HepG2 (cell line): Measurements from ENCODE around the gene CARHSP1. TPM values are rescaled to one million over a fixed set of nuclear protein-coding genes. Genes with fewer than 3 reads are reported as not detected.

Experiments
- ARID2 ChIP-seq: sonication (generic); formaldehyde crosslinking; IDR thresholded peaks from 2 replicates; pipeline ENCODE4 v1.8.1; 2022; ENCODE audit warnings: mild to moderate bottlenecking, missing genetic modification reagents, borderline replicate concordance
- BORCS8-MEF2B ChIP-seq: sonication (generic); formaldehyde crosslinking; IDR thresholded peaks from 2 replicates; pipeline ENCODE4 v1.8.0; 2022; ENCODE audit warnings: mild to moderate bottlenecking, missing genetic modification reagents
- CCAR2 ChIP-seq: fragments of 200-400 bp; formaldehyde crosslinking; optimal IDR thresholded peaks from 2 replicates; pipeline ENCODE3; 2018; ENCODE audit warnings: low read depth, mild to moderate bottlenecking, low read length, moderate library complexity
- FOXO1 ChIP-seq: sonication (generic); formaldehyde crosslinking; IDR thresholded peaks from 2 replicates; pipeline ENCODE4 v1.4.0; 2020; ENCODE audit warnings: missing genetic modification reagents
- IRF2 ChIP-seq: IDR thresholded peaks from 2 replicates; pipeline ENCODE4 v1.6.1; 2018; ENCODE audit warnings: missing genetic modification reagents, missing compliant biosample characterization
- MTA1 ChIP-seq: sonication (generic); formaldehyde crosslinking; IDR thresholded peaks from 2 replicates; pipeline ENCODE4 v1.4.0; 2020; ENCODE audit warnings: missing genetic modification reagents, mild to moderate bottlenecking, borderline replicate concordance
- NFE2 ChIP-seq: sonication (generic); formaldehyde crosslinking; IDR thresholded peaks from 2 replicates; pipeline ENCODE4 v1.4.0; 2020; ENCODE audit warnings: missing genetic modification reagents
- PCBP1 ChIP-seq: fragments of 200-400 bp; formaldehyde crosslinking; IDR thresholded peaks from 2 replicates; pipeline ENCODE4 v1.6.1; 2017; ENCODE audit warnings: mild to moderate bottlenecking, low read depth, low read length, borderline replicate concordance
- RAD51 ChIP-seq: fragments of 450-650 bp; IDR thresholded peaks from 2 replicates; pipeline ENCODE4 v1.6.1; 2016; ENCODE audit warnings: borderline replicate concordance
- RARA ChIP-seq: IDR thresholded peaks from 2 replicates; pipeline ENCODE4 v1.6.1; 2016; ENCODE audit warnings: missing genetic modification reagents, missing compliant biosample characterization
- ZKSCAN8 ChIP-seq: IDR thresholded peaks from 2 replicates; pipeline ENCODE4 v1.6.1; 2016; ENCODE audit warnings: borderline replicate concordance, missing genetic modification reagents, missing compliant biosample characterization
- ZNF331 ChIP-seq: sonication (generic); formaldehyde crosslinking; IDR thresholded peaks from 2 replicates; pipeline ENCODE4 v1.4.0; 2020; ENCODE audit warnings: missing genetic modification reagents
- ZNF556 ChIP-seq: sonication (generic); formaldehyde crosslinking; IDR thresholded peaks from 2 replicates; pipeline ENCODE4 v1.4.0; 2020; ENCODE audit warnings: mild to moderate bottlenecking, missing genetic modification reagents, borderline replicate concordance
- ZSCAN12 ChIP-seq: sonication (generic); formaldehyde crosslinking; IDR thresholded peaks from 2 replicates; pipeline ENCODE4 v1.9.0; 2021; ENCODE audit warnings: mild to moderate bottlenecking, missing genetic modification reagents
- polyA plus RNA-seq, 8 experiments: library from polyadenylated mRNA; depleted of rRNA in 3 of 8; stranded (reverse) in 7 of 8; unstranded in 1 of 8; fragments of >200 nt; fragmentation: Illumina TruSeq in 4 of 8; extraction: Trizol in 4 of 8; gene quantifications; 2 replicates each; pipeline versions ENCODE4 v1.2.1 to v1.2.3, GENCODE V29; 2011 to 2016; ENCODE audit warnings: low read depth in 4 of 8, missing spikeins in 1 of 8, mixed read lengths in 1 of 8; ENCODE audit not compliant: insufficient read depth in 1 of 8
- total RNA-seq, 5 experiments: library from RNA; depleted of rRNA; stranded (reverse); fragments of >200 nt; fragmentation: Illumina TruSeq; extraction: Trizol; gene quantifications; 2 replicates each; pipeline ENCODE4 v1.2.3, GENCODE V29; 2016; ENCODE audit warnings: low read depth in 1 of 5
- TF ChIP-seq, protein P1 (sequence below): sonication (generic); formaldehyde crosslinking; conservative IDR thresholded peaks from 2 replicates; pipeline ENCODE4 v1.8.0; 2022; ENCODE audit warnings: low read depth, missing genetic modification reagents
- TF ChIP-seq, protein P2 (sequence below): sonication (generic); formaldehyde crosslinking; conservative IDR thresholded peaks from 2 replicates; pipeline ENCODE4 v1.8.0; 2022; ENCODE audit warnings: mild to moderate bottlenecking, moderate library complexity, missing genetic modification reagents
- TF ChIP-seq, protein P3 (sequence below): sonication (generic); formaldehyde crosslinking; IDR thresholded peaks from 2 replicates; pipeline ENCODE4 v1.4.0; 2020; ENCODE audit warnings: mild to moderate bottlenecking, low read depth, missing genetic modification reagents
- TF ChIP-seq, protein P4 (sequence below): sonication (generic); formaldehyde crosslinking; IDR thresholded peaks from 2 replicates; pipeline ENCODE4 v1.4.0; 2020; ENCODE audit warnings: low read depth, mild to moderate bottlenecking, missing genetic modification reagents

Gene CARHSP1
- total and polyA plus RNA-seq, 2 of the 13 experiments (the other 11 are each of a cell fraction or from before 2014, with no cell fraction given), result 173 to 345 TPM

DNA sequence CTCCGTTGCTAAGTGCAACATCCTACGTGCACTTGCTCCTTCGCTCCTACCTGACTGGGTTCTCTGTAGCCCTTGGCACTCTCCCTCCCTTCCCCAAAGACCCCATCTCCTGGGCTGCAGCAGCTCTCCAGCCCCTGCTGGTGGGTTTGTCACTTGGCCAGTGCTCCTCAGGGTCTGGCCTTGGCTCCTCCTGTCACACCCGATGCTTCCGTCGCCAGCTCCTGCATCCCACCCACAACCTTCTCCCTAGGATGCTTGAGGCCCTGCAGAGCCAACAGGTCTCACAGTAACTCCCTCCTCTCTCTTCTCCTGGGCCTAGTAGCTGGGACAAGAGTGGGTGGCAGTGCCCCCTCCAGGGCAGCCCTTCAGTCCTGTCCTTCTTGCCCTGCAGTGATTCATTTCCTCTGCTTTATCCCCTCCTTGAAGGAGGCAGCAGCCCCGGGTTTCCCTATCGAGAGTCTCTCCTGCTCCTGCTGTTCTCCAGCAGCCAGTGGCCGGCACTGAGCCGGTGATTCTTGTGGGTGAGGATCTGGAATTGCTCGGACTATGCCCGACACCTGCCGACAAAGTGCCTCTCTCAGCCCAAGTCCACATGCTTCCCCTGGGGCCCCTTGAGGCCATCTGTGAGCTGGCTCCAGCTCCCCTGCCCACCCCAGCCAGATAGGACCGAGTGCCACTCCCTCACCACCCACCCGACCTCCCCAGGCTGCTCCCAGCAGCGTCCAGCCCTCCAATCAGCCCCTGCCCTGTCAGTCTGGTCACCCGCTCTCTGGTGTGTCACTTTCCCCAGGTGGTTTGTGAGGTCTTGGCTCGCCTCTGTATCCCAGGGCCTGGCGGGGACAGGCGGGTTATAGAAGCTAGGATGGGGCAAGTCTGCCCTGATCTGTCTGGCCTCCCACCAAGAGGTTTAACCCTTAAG is 17.1 kb upstream of the CARHSP1 start (continued):
- TF ChIP-seq, protein P1, sequence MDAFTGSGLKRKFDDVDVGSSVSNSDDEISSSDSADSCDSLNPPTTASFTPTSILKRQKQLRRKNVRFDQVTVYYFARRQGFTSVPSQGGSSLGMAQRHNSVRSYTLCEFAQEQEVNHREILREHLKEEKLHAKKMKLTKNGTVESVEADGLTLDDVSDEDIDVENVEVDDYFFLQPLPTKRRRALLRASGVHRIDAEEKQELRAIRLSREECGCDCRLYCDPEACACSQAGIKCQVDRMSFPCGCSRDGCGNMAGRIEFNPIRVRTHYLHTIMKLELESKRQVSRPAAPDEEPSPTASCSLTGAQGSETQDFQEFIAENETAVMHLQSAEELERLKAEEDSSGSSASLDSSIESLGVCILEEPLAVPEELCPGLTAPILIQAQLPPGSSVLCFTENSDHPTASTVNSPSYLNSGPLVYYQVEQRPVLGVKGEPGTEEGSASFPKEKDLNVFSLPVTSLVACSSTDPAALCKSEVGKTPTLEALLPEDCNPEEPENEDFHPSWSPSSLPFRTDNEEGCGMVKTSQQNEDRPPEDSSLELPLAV (CRISPR knock-in tag), result no peak
- TF ChIP-seq RARA (CRISPR knock-in tag) (peak; percentile 19; the same call in 1 of the 2 replicates), RAD51 (no peak), ZSCAN12 (CRISPR knock-in tag) (no peak), ZNF556 (CRISPR knock-in tag) (no peak), ARID2 (CRISPR knock-in tag) (no peak), IRF2 (no peak), MTA1 (CRISPR knock-in tag) (peak; percentile 61; the same call in 1 of the 2 replicates), NFE2 (CRISPR knock-in tag) (no peak), FOXO1 (CRISPR knock-in tag) (peak; percentile 34; the same call in 1 of the 2 replicates), CCAR2 (peak; percentile 10), BORCS8-MEF2B (CRISPR knock-in tag) (no peak), PCBP1 (no peak), ZKSCAN8 (CRISPR knock-in tag) (no peak), ZNF331 (CRISPR knock-in tag) (no peak)
- TF ChIP-seq, protein P2, sequence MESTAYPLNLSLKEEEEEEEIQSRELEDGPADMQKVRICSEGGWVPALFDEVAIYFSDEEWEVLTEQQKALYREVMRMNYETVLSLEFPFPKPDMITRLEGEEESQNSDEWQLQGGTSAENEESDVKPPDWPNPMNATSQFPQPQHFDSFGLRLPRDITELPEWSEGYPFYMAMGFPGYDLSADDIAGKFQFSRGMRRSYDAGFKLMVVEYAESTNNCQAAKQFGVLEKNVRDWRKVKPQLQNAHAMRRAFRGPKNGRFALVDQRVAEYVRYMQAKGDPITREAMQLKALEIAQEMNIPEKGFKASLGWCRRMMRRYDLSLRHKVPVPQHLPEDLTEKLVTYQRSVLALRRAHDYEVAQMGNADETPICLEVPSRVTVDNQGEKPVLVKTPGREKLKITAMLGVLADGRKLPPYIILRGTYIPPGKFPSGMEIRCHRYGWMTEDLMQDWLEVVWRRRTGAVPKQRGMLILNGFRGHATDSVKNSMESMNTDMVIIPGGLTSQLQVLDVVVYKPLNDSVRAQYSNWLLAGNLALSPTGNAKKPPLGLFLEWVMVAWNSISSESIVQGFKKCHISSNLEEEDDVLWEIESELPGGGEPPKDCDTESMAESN, result no peak
- TF ChIP-seq, protein P3, sequence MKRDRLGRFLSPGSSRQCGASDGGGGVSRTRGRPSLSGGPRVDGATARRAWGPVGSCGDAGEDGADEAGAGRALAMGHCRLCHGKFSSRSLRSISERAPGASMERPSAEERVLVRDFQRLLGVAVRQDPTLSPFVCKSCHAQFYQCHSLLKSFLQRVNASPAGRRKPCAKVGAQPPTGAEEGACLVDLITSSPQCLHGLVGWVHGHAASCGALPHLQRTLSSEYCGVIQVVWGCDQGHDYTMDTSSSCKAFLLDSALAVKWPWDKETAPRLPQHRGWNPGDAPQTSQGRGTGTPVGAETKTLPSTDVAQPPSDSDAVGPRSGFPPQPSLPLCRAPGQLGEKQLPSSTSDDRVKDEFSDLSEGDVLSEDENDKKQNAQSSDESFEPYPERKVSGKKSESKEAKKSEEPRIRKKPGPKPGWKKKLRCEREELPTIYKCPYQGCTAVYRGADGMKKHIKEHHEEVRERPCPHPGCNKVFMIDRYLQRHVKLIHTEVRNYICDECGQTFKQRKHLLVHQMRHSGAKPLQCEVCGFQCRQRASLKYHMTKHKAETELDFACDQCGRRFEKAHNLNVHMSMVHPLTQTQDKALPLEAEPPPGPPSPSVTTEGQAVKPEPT (CRISPR knock-in tag), result no peak
- TF ChIP-seq, protein P4, sequence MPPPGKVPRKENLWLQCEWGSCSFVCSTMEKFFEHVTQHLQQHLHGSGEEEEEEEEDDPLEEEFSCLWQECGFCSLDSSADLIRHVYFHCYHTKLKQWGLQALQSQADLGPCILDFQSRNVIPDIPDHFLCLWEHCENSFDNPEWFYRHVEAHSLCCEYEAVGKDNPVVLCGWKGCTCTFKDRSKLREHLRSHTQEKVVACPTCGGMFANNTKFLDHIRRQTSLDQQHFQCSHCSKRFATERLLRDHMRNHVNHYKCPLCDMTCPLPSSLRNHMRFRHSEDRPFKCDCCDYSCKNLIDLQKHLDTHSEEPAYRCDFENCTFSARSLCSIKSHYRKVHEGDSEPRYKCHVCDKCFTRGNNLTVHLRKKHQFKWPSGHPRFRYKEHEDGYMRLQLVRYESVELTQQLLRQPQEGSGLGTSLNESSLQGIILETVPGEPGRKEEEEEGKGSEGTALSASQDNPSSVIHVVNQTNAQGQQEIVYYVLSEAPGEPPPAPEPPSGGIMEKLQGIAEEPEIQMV (CRISPR knock-in tag), result no peak
